NK-92 (cell line): ENCODE data around the gene MGP.

Source experiments
- DNase-seq: peaks from one replicate; lab custom pipeline; 2025; ENCODE audit not compliant: unreplicated experiment; lab: John Stamatoyannopoulos, UW

Gene MGP

GRCh38 chr12:14868916-14869506 is 16.6 kb downstream of the MGP start:
- DNase-seq = no peak

GRCh38 chr12:14860490-14860889 is 25.2 kb downstream of the MGP start:
- no peak for DNase-seq

- no peak for DNase-seq
These were observed 27.1 kb downstream of the MGP start for GRCh38 chr12:14858513-14858912.

- no peak for DNase-seq
These were observed 31.0 kb downstream of the MGP start for GRCh38 chr12:14854586-14855183.

- no peak for DNase-seq
These were observed 31.7 kb downstream of the MGP start for GRCh38 chr12:14853961-14854360.

GRCh38 chr12:14852880-14853279 is 32.8 kb downstream of the MGP start:
- DNase-seq = no peak

GRCh38 chr12:14850929-14851663 is 34.6 kb downstream of the MGP start:
- no peak for DNase-seq

- no peak for DNase-seq
These were observed 36.0 kb downstream of the MGP start for GRCh38 chr12:14849661-14850060.

- DNase-seq = no peak
These were observed 38.6 kb downstream of the MGP start for GRCh38 chr12:14846876-14847580.

GRCh38 chr12:14846042-14846587 is 39.5 kb downstream of the MGP start:
- DNase-seq = no peak

GRCh38 chr12:14845350-14845750 is 40.3 kb downstream of the MGP start:
- DNase-seq = no peak

- DNase-seq = no peak
These were observed 41.3 kb downstream of the MGP start for GRCh38 chr12:14844401-14844800.

GRCh38 chr12:14843425-14843887 is 42.2 kb downstream of the MGP start, which contains the start of gene ART4:
Gene ART4, minus strand, starts transcription at chr12:14843526. Its CDS starts 413 bp downstream, at chr12:14843113.
- DNase-seq = no peak

- DNase-seq = no peak
These were observed 43.3 kb downstream of the MGP start for GRCh38 chr12:14842315-14842714.

GRCh38 chr12:14841761-14842160 is 43.9 kb downstream of the MGP start:
- no peak for DNase-seq

- DNase-seq = no peak
These were observed 45.0 kb downstream of the MGP start for GRCh38 chr12:14840616-14841015.

GRCh38 chr12:14839262-14839661 is 46.4 kb downstream of the MGP start:
- no peak for DNase-seq

GRCh38 chr12:14836336-14837210 is 49.1 kb downstream of the MGP start:
- no peak for DNase-seq

GRCh38 chr12:14834509-14834908 is 51.1 kb downstream of the MGP start:
- no peak for DNase-seq

- DNase-seq = no peak
These were observed 51.7 kb downstream of the MGP start for GRCh38 chr12:14833952-14834351.
